ENCODE measurements around the gene TMEM256. TPM values are rescaled to one million over a fixed set of nuclear protein-coding genes. Genes with fewer than 3 reads are reported as not detected.
A peak's percentile ranks its signal among the peaks of the same experiment; 100 is the strongest.
"Not testable (repeated sequence)": the region's sequence is repeated elsewhere in the genome, so short reads cannot be mapped to it uniquely, and the experiment has no call there.

The TMEM256 gene
- total RNA-seq, 1 experiment from 2014 or later = 52.0 TPM

GRCh38 chr17:7380855-7381683, 22.8 kb downstream of the TMEM256 start, which contains the start of gene TNK1:
TSS of gene TNK1 (plus strand) at chr17:7381089. CDS start at chr17:7382927, 1,838 bp downstream.
- no peaks in the 10 kb centered on the region for H3K36me3 ChIP-seq
- no peaks in the 10 kb centered on the region for H3K9me3 ChIP-seq
- H3K27me3 ChIP-seq = no peaks in the 10 kb centered on the region
- DNase-seq = no peak
- no peak within 1 kb of the TSS for H3K4me3 ChIP-seq

- Histone ChIP-seq H3K4me3 (no peak overlapping the region), H3K36me3 (no peaks in the 10 kb centered on the region), H3K9me3 (no peaks in the 10 kb centered on the region), H3K27me3 (no peaks in the 10 kb centered on the region)
- no peak for DNase-seq
Observed at GRCh38 chr17:7380321-7380720, 23.6 kb downstream of the TMEM256 start.

- DNase-seq = no peak
- H3K27me3 ChIP-seq = no peaks in the 10 kb centered on the region
- H3K9me3 ChIP-seq = no peaks in the 10 kb centered on the region
- H3K36me3 ChIP-seq = no peaks in the 10 kb centered on the region
- H3K4me3 ChIP-seq = no peak overlapping the region
Observed at GRCh38 chr17:7379134-7379533, 24.8 kb downstream of the TMEM256 start.

GRCh38 chr17:7374353-7374752, 29.5 kb downstream of the TMEM256 start:
- no peaks in the 10 kb centered on the region for H3K9me3 ChIP-seq
- H3K4me3 ChIP-seq = no peak overlapping the region
- DNase-seq = no peak
- H3K36me3 ChIP-seq = no peaks in the 10 kb centered on the region
- no peaks in the 10 kb centered on the region for H3K27me3 ChIP-seq

GRCh38 chr17:7370853-7371252, 33.0 kb downstream of the TMEM256 start:
- no peak for DNase-seq
- no peak overlapping the region for H3K4me3 ChIP-seq
- H3K36me3 ChIP-seq = no peaks in the 10 kb centered on the region
- no peaks in the 10 kb centered on the region for H3K27me3 ChIP-seq
- H3K9me3 ChIP-seq = no peaks in the 10 kb centered on the region

GRCh38 chr17:7369825-7370224, 34.1 kb downstream of the TMEM256 start:
- DNase-seq = no peak

GRCh38 chr17:7368599-7368994, 35.3 kb downstream of the TMEM256 start:
- H3K4me3 ChIP-seq, DNase-seq, H3K36me3 ChIP-seq, H3K9me3 ChIP-seq, H3K27me3 ChIP-seq: not testable (repeated sequence)

More at GRCh38 chr17:7369825-7370224, 34.1 kb downstream of the TMEM256 start:
- H3K9me3 ChIP-seq = no peaks in the 10 kb centered on the region
- H3K27me3 ChIP-seq = no peaks in the 10 kb centered on the region
- no peaks in the 10 kb centered on the region for H3K36me3 ChIP-seq
- H3K4me3 ChIP-seq = no peak overlapping the region

GRCh38 chr17:7367918-7368598, 35.8 kb downstream of the TMEM256 start:
- Histone ChIP-seq H3K27me3 (no peaks in the 10 kb centered on the region), H3K36me3 (no peaks in the 10 kb centered on the region), H3K4me3 (no peak overlapping the region), H3K9me3 (no peaks in the 10 kb centered on the region)
- no peak for DNase-seq

GRCh38 chr17:7367083-7367482, 36.8 kb downstream of the TMEM256 start:
- no peak for DNase-seq

GRCh38 chr17:7365963-7366362, 37.9 kb downstream of the TMEM256 start:
- not testable (repeated sequence) for H3K4me3 ChIP-seq, DNase-seq, H3K36me3 ChIP-seq, H3K9me3 ChIP-seq, H3K27me3 ChIP-seq

More at GRCh38 chr17:7367083-7367482, 36.8 kb downstream of the TMEM256 start:
- Histone ChIP-seq H3K4me3 (no peak overlapping the region), H3K27me3 (no peaks in the 10 kb centered on the region), H3K9me3 (no peaks in the 10 kb centered on the region), H3K36me3 (no peaks in the 10 kb centered on the region)

GRCh38 chr17:7363311-7363710, 40.6 kb downstream of the TMEM256 start:
- peak; percentile 57 for DNase-seq
- Histone ChIP-seq H3K4me3 (no peak overlapping the region), H3K36me3 (no peaks in the 10 kb centered on the region), H3K27me3 (no peaks in the 10 kb centered on the region), H3K9me3 (no peaks in the 10 kb centered on the region)

GRCh38 chr17:7361906-7362305, 42.0 kb downstream of the TMEM256 start:
- no peak for DNase-seq
- Histone ChIP-seq H3K9me3 (no peaks in the 10 kb centered on the region), H3K27me3 (no peaks in the 10 kb centered on the region), H3K36me3 (no peaks in the 10 kb centered on the region), H3K4me3 (no peak overlapping the region)

GRCh38 chr17:7357381-7357780, 46.5 kb downstream of the TMEM256 start:
- DNase-seq = no peak
- Histone ChIP-seq H3K9me3 (no peaks in the 10 kb centered on the region), H3K27me3 (no peaks in the 10 kb centered on the region), H3K4me3 (no peak overlapping the region), H3K36me3 (no peaks in the 10 kb centered on the region)

- Histone ChIP-seq H3K36me3 (no peaks in the 10 kb centered on the region), H3K4me3 (no peak overlapping the region), H3K27me3 (no peaks in the 10 kb centered on the region), H3K9me3 (no peaks in the 10 kb centered on the region)
- DNase-seq = no peak
Observed at GRCh38 chr17:7356756-7357155, 47.1 kb downstream of the TMEM256 start.

GRCh38 chr17:7356072-7356549, 47.8 kb downstream of the TMEM256 start:
- DNase-seq = peak; percentile 54
- Histone ChIP-seq H3K9me3 (no peaks in the 10 kb centered on the region), H3K27me3 (no peaks in the 10 kb centered on the region), H3K36me3 (no peaks in the 10 kb centered on the region), H3K4me3 (no peak overlapping the region)

GRCh38 chr17:7355573-7355972, 48.3 kb downstream of the TMEM256 start:
- Histone ChIP-seq H3K36me3 (no peaks in the 10 kb centered on the region), H3K9me3 (no peaks in the 10 kb centered on the region), H3K4me3 (no peak overlapping the region), H3K27me3 (no peaks in the 10 kb centered on the region)
- no peak for DNase-seq

GRCh38 chr17:7355053-7355452, 48.8 kb downstream of the TMEM256 start, which contains the start of gene TMEM95:
TSS of gene TMEM95 (plus strand) at chr17:7355156. CDS start at chr17:7355205, 49 bp downstream.
- Histone ChIP-seq H3K9me3 (no peaks in the 10 kb centered on the region), H3K27me3 (no peaks in the 10 kb centered on the region), H3K4me3 (no peak within 1 kb of the TSS), H3K36me3 (no peaks in the 10 kb centered on the region)
- no peak for DNase-seq

Data from MG63 (cell line).